BLaER1 treated with 17β-estradiol and CSF1 and Interleukin-3, amounts not matched to agents 10 nM and 100 nM (cell line): ENCODE measurements around the gene EFNA5.

Experiments used
- H3K27ac ChIP-seq, 11 experiments: shearing (Covaris generic); formaldehyde crosslinking; 2 replicates each; pipeline ENCODE4 v1.8.1; 2022
- H3K27me3 ChIP-seq, 11 experiments: shearing (Covaris generic); formaldehyde crosslinking; 2 replicates each; pipeline ENCODE4 v1.8.1; 2022
- H3K36me3 ChIP-seq, 11 experiments: shearing (Covaris generic); formaldehyde crosslinking; 2 replicates each; pipeline ENCODE4 v1.8.1; 2022
- H3K4me1 ChIP-seq, 10 experiments: shearing (Covaris generic); formaldehyde crosslinking; 2 replicates each; pipeline ENCODE4 v1.8.1; 2022
- H3K4me2 ChIP-seq, 11 experiments: shearing (Covaris generic); formaldehyde crosslinking; 2 replicates each; pipeline ENCODE4 v1.8.1; 2022
- H3K4me3 ChIP-seq, 10 experiments: shearing (Covaris generic); formaldehyde crosslinking; 2 replicates each; pipeline ENCODE4 v1.8.1; 2022
- H3K9ac ChIP-seq, 11 experiments: shearing (Covaris generic); formaldehyde crosslinking; 2 replicates each; pipeline ENCODE4 v1.8.1; 2022
- H3K9me3 ChIP-seq, 11 experiments: shearing (Covaris generic); formaldehyde crosslinking; replicated peaks in 1 of 11; 2 replicates each; pipeline ENCODE4 v1.8.1; 2022
- H4K20me1 ChIP-seq, 11 experiments: shearing (Covaris generic); formaldehyde crosslinking; 2 replicates each; pipeline ENCODE4 v1.8.1; 2022
- Cebpa-rat ChIP-seq, 11 experiments: shearing (Covaris generic); IDR thresholded peaks; 2 replicates each; pipeline ENCODE4 v1.8.1; 2022

EFNA5 gene

DNA sequence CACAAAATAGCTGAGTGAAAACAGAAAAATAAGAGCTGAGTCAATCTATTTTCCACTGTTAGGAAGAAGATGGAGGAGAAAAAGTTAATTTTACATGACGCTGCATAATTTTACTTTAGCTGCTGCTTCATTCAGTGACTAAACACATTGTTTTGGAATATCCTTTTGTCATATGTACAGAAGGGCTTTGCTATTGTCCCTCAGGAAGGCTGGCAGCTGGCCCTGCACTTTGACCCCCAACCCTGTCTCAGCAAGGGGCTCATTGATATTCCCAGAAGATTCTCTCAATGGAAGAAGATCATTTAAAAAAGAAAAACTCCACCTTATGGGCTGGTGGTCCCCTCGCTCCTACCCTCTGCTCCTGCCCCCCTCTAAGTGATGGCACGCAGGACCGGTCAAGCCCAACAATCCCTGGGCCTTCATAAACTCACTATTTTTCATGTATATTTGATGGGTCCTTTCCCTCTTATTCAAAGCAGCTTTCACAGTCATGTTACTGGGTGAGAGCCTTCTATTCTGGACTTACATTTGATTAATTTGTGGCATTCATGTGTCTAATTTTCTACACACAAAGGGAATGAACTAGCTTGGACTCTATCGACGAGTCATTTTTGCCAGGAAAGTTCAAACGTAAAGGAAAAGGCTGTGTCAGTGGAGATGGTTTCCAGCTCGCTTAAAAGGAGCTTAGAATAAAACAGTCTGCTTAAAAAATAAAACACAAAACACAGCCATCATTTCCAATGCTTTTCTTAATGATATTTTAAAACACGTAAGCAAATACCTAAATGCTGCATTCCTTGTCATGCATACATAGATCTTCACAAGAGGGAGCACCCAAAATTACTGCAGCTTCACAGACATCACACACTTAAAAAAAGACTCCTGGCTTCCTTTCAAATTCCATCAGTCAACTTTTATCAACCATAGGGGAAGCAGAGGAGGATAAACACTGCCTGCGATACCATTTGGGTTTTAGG lies 104.7 kb downstream of the EFNA5 start:
- Histone ChIP-seq H3K36me3 (no peaks in the 10 kb centered on the region), H3K4me1 (peaks cover 4 to 24% (median 17%) of the 10 kb centered on the region in 10 experiments; a peak in 19 of 20 replicates), H4K20me1 (no peaks in the 10 kb centered on the region), H3K4me3 (no peak overlapping the region), H3K9ac (no peak overlapping the region), H3K9me3 (peaks cover 0 to 4% (median 0%) of the 10 kb centered on the region in 11 experiments; a peak in 1 of 22 replicates), H3K27ac (no peak overlapping the region), H3K27me3 (no peaks in the 10 kb centered on the region), H3K4me2 (no peak overlapping the region)
- TF ChIP-seq Cebpa-rat (IDR thresholded peaks at IDR 0.05): no peak

DNA sequence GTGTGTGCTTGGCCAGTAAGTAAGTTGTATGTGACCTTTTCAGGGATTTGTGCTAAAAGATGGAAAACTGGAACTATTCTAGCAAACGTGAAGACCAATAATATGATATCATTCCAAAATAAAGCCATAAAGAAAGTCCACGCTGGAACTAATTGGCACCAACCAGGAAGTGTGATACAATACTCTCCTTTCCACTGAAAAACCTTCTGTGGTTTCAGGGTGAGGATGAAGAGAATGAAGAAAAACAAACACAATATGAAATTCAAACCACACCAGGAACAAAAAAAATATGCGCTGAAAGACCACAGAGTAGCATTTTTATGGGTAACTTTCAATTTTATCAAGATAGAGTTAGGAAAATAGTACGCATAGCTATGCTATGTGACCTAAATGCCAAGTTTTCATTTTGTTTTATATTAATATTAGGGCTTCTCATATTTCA lies 105.8 kb downstream of the EFNA5 start:
- no peak overlapping the region for H3K4me2 ChIP-seq
- peaks cover 0 to 13% (median 7%) of the 10 kb centered on the region in 10 experiments; a peak in 11 of 20 replicates for H3K4me1 ChIP-seq

DNA sequence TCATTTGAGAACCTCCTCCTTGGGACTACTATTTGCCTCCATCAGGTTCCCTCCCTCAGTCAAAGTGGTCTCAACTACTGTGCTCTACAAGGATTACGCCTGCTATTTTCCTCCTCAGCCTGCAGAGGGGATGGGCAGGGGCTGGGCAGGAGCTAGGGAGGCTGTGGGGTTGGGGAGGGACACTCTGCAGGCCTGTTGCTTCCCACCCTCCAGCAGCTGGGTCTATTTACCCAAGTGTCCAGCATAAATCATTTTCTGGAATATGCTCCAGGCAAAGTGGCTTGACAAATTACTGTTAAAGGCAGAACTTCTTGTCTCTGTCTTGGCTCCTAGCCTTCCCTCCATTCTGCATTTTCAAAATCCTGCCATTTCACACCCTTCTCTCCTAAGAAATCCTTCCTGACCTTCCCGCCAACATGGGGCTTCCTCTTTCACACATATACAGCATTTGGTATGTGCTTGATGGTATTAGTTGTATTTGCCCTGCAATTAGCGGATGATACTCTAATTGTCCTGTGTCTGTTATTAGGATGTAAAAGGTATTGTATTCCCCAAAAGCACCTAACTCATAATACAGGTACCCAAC lies 106.7 kb downstream of the EFNA5 start:
- no peaks in the 10 kb centered on the region for H4K20me1 ChIP-seq
- H3K4me2 ChIP-seq: no peak overlapping the region
- H3K4me3 ChIP-seq: no peak overlapping the region
- H3K4me1 ChIP-seq: peaks cover 0 to 12% (median 7%) of the 10 kb centered on the region in 10 experiments; a peak in 11 of 20 replicates
- H3K27ac ChIP-seq: no peak overlapping the region
- no peak overlapping the region for H3K9ac ChIP-seq
- no peaks in the 10 kb centered on the region for H3K36me3 ChIP-seq
- no peak for TF ChIP-seq Cebpa-rat (IDR thresholded peaks at IDR 0.05)
- no peaks in the 10 kb centered on the region for H3K27me3 ChIP-seq
- H3K9me3 ChIP-seq: peaks cover 0 to 5% (median 0%) of the 10 kb centered on the region in 11 experiments; a peak in 1 of 22 replicates

More for the DNA sequence above, 105.8 kb downstream of the EFNA5 start:
- no peak overlapping the region for H3K9ac ChIP-seq
- no peaks in the 10 kb centered on the region for H3K27me3 ChIP-seq
- no peaks in the 10 kb centered on the region for H3K36me3 ChIP-seq
- H4K20me1 ChIP-seq: no peaks in the 10 kb centered on the region
- no peak for TF ChIP-seq Cebpa-rat (IDR thresholded peaks at IDR 0.05)
- no peak overlapping the region for H3K27ac ChIP-seq
- no peak overlapping the region for H3K4me3 ChIP-seq
- peaks cover 0 to 5% (median 0%) of the 10 kb centered on the region in 11 experiments; a peak in 1 of 22 replicates for H3K9me3 ChIP-seq

DNA sequence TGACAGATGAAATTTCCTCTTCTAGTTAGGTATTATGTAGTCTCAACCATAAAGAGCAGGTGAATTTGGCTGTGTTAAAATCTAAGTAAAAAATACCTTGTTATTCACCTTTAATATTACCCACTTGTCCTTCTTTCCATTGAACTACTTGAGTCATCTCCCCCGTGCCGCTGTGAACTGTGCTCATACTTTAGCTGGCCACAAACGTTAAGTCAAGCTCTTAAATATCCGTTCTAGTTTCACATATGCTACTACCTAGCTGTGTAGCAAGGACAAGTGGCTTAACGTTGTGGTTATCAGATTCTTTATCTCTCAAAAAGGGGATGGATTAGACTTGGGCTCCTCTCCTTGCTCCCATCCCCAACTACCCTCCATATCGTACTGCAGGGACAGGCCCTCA lies 110.4 kb downstream of the EFNA5 start:
- Histone ChIP-seq H3K27ac (no peak overlapping the region), H3K9ac (no peak overlapping the region), H3K4me2 (no peak overlapping the region), H4K20me1 (no peaks in the 10 kb centered on the region), H3K4me1 (0 out of 20 replicates have a peak, but pooled peaks cover 0 to 5% (median 0%) of the 10 kb centered on the region in 10 experiments), H3K27me3 (no peaks in the 10 kb centered on the region), H3K4me3 (no peak overlapping the region), H3K36me3 (no peaks in the 10 kb centered on the region), H3K9me3 (peaks cover 0 to 5% (median 0%) of the 10 kb centered on the region in 11 experiments; a peak in 1 of 22 replicates)
- TF ChIP-seq Cebpa-rat (IDR thresholded peaks at IDR 0.05): no peak

DNA sequence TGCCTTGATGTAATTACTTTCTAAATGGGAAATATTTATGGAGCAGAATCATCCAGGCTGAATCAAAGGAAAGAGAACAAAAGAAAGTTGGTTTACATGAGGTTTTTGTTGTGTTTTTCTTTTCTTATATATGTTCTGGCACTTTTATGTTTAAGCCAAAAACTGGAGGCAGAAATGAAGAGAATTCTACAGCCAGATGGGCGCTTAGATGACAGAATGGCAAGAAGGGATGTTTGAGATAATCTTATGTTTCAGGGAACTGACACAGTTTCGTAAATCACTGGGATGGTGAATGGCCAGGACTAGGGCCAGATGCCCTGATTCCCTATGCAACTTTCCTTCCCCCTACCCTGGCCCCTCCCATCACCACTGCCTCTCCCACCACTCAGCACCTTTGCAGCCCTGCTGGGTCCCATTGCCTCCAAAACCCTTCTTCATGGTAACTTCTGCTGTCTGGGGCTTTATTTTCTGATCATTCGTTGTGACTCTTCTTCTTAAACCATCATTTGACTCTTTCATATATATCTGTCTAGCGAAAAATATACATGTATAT lies 111.8 kb downstream of the EFNA5 start:
- Histone ChIP-seq H3K9ac (no peak overlapping the region), H3K4me3 (no peak overlapping the region), H3K9me3 (peaks cover 0 to 5% (median 0%) of the 10 kb centered on the region in 11 experiments; a peak in 1 of 22 replicates), H4K20me1 (no peaks in the 10 kb centered on the region), H3K27ac (no peak overlapping the region), H3K36me3 (no peaks in the 10 kb centered on the region), H3K4me1 (0 out of 20 replicates have a peak, but pooled peaks cover 0 to 5% (median 0%) of the 10 kb centered on the region in 10 experiments), H3K27me3 (no peaks in the 10 kb centered on the region), H3K4me2 (no peak overlapping the region)
- TF ChIP-seq Cebpa-rat (IDR thresholded peaks at IDR 0.05): no peak

DNA sequence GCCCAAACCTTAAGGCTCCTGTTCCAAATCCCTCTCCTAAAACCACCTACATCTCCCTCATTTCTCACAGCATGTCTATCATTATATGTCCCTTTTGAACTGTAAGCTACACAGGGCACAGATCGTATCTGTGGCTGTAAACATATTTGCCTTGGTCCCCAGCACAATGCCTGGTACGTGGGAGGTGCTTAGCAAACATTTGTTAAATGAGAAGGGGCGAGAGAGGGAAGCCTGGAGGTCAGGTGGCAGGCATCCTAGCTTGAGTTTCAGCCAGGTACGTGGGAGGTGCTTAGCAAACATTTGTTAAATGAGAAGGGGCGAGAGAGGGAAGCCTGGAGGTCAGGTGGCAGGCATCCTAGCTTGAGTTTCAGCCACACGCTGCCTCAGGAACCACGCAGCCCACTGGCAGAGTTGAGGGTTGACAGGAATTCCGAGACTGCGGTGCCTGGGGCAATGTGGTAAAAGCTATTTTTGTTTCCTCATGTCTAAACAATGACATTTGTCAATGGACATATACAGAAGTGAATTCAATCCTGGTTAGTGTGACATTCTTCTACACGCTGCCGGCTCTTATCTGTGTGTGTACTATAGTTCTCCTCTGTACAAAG lies 113.6 kb downstream of the EFNA5 start:
- Histone ChIP-seq H3K4me1 (peaks cover 0 to 14% (median 0%) of the 10 kb centered on the region in 10 experiments; a peak in 2 of 20 replicates), H3K36me3 (no peaks in the 10 kb centered on the region), H3K27ac (no peak overlapping the region), H3K4me2 (0 out of 22 replicates have a peak overlapping the region, but pooled peaks of 1 of the 11 experiments have one; percentile 15), H3K4me3 (no peak overlapping the region), H3K9ac (no peak overlapping the region), H3K9me3 (peaks cover 0 to 5% (median 0%) of the 10 kb centered on the region in 11 experiments; a peak in 1 of 22 replicates), H4K20me1 (no peaks in the 10 kb centered on the region), H3K27me3 (no peaks in the 10 kb centered on the region)
- TF ChIP-seq Cebpa-rat (IDR thresholded peaks at IDR 0.05): no peak

DNA sequence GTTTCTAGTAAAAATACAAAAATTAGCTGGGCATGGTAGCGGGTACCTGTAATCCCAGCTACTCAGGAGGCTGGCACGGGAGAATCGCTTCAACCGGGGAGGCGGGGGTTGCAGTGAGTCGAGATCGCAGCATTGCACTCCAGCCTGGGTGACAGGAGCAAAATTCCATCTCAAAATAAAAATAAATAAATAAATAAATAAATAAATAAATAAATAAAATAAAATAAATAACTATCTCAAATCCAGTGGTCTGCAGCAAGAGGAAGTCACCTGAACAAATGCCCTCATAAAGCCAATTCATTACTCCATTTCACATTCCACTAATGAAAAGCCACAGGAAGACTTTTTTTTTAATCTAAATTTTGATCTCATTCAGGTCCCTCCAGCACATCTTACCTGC lies 114.2 kb downstream of the EFNA5 start:
- no peak overlapping the region for H3K9ac ChIP-seq
- peaks cover 0 to 14% (median 0%) of the 10 kb centered on the region in 10 experiments; a peak in 2 of 20 replicates for H3K4me1 ChIP-seq
- peaks cover 0 to 5% (median 0%) of the 10 kb centered on the region in 11 experiments; a peak in 1 of 22 replicates for H3K9me3 ChIP-seq
- no peaks in the 10 kb centered on the region for H4K20me1 ChIP-seq
- no peaks in the 10 kb centered on the region for H3K36me3 ChIP-seq
- TF ChIP-seq Cebpa-rat (IDR thresholded peaks at IDR 0.05): no peak
- no peak overlapping the region for H3K4me3 ChIP-seq
- no peak overlapping the region for H3K27ac ChIP-seq
- no peak overlapping the region for H3K4me2 ChIP-seq
- H3K27me3 ChIP-seq: no peaks in the 10 kb centered on the region

DNA sequence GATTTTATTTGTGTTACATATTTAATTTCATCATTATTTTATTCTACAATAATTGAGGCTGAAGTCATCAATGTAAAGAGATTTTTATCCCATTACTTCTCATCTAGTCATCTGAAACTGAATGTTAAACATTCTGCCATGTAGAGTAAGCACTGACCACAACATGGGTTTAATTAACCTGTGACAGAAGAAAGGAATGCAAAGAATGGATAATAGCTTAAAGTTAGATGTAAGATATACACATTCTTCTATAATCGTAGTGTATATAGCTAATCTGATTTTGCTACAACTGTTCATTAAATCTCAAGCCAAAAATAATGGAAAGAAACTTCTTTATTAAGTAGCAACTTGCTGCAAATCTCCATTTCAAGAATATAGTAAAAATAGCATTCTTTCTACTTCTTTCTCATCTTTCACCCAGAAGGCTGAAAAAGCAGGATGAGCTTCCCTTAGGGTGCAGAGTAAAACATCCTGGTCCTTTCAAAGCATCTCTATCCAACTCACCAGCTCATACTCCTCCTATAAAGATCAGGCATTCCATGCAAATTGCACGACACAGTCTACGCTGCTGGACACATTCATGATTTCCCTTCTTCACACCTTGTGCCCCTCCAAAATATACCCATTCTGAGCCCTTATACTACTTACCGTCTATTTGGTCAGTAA lies 115.2 kb downstream of the EFNA5 start:
- Histone ChIP-seq H3K9me3 (no peaks in the 10 kb centered on the region), H3K36me3 (no peaks in the 10 kb centered on the region), H3K9ac (no peak overlapping the region), H3K4me3 (no peak overlapping the region), H3K4me2 (no peak overlapping the region), H3K4me1 (peaks cover 0 to 14% (median 0%) of the 10 kb centered on the region in 10 experiments; a peak in 2 of 20 replicates), H3K27me3 (no peaks in the 10 kb centered on the region), H3K27ac (no peak overlapping the region), H4K20me1 (no peaks in the 10 kb centered on the region)
- no peak for TF ChIP-seq Cebpa-rat (IDR thresholded peaks at IDR 0.05)
